Suprapubic skin (tissue), 4 donors: ENCODE measurements around the gene CYP8B1.

ENCODE experiments used
- CTCF ChIP-seq, 2 donors: fragments of 200-600 bp in 1 of 2; fragments of 450-650 bp in 1 of 2; sonication (generic) in 1 of 2; IDR thresholded peaks; one replicate each; pipeline ENCODE4 v1.5.1; 2016 to 2019; ENCODE audit warnings: antibody characterized with exemption in 2 of 2, mild to moderate bottlenecking in 1 of 2, moderate library complexity in 1 of 2
- EP300 ChIP-seq: sonication (generic); formaldehyde crosslinking; IDR thresholded peaks from one replicate; pipeline ENCODE4 v1.6.1; 2017; ENCODE audit warnings: antibody characterized with exemption
- POLR2A ChIP-seq, 2 donors: fragments of 450-650 bp; IDR thresholded peaks; one replicate each; pipeline ENCODE4 v1.6.1; 2017; ENCODE audit warnings: antibody characterized with exemption in 2 of 2, mild to moderate bottlenecking in 2 of 2, moderate library complexity in 2 of 2
- POLR2AphosphoS5 ChIP-seq, 3 donors: sonication (generic); formaldehyde crosslinking; IDR thresholded peaks; one replicate each; pipeline ENCODE4 v1.6.1; 2017; ENCODE audit warnings: antibody characterized with exemption in 3 of 3

DNA sequence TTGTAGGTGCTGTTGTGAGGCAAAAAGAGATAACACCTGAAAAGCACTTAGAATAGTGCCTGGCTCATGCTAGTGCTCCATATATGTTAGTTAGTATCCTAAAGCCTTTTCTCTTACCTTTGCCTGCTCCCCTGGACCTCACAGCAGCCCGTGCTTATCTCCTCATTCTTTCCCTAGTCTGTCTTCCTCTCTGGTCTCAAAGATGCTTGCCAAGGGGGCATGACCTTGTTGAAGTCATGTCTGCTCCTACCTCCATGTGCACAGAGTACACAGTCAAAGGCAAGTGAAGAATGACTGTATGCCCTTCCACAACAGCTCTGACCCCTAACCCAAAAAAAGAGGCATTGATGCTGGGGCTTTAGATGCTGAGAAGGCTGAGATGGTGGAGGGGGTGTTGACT lies 722 bp upstream of the CYP8B1 start:
- no peak for TF ChIP-seq CTCF (IDR thresholded peaks at IDR 0.05)
- TF ChIP-seq POLR2AphosphoS5 (IDR thresholded peaks at IDR 0.05), result no peak
- TF ChIP-seq POLR2A (IDR thresholded peaks at IDR 0.05), result no peak
- TF ChIP-seq EP300, result no peak
